ENCODE results near the gene ZNF423. TPM values are rescaled to one million over a fixed set of nuclear protein-coding genes. Genes with fewer than 3 reads are reported as not detected.

The ZNF423 gene
- total RNA-seq, 1 experiment from 2014 or later = not detected

DNA sequence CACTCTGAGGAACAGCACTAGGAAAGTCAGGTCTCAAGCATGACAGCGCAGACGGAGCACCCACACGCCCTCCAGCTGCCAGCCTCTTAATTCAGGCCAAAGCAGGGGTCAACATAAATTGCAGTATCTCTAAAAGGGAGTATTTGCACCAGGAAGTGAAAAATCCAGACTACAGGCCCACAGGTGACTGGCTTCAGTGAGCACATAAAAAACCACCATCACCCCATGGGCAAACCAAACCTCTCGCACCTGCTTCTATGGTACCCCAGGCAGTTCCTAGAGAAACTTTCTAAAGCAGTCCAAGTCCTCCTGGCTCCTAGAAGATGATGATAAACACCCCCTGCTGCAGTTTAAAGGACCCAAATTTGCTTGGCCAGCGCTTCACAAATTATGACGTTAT, 129.8 kb downstream of the ZNF423 start:
- CTCF ChIA-PET = no interaction called here
- Mint-ChIP-seq H3K36me3 (ENCODE audit: insufficient read depth, unreplicated experiment) (no peaks in the 10 kb centered on the region), H3K27ac (ENCODE audit: unreplicated experiment) (no peak overlapping the region)

DNA sequence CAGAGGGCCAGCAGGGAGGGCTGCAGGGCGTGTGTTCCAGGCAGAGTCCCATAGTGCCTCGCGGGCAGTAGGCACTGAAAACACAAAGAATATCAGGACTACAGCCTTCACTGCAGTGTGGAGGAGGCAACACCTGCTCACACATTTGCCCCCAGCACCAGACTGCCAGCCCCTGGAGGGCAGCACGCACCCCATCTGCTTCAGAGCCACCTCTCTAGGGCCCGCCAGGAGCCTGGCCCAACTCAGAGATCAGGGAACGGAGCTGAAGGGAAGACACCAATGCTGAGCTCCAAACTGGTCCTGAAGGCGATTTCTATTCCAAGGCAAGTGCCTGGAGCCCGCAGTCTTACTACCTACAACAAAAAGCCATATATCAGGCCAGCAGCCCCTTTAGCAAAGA, 130.3 kb downstream of the ZNF423 start:
- no peaks in the 10 kb centered on the region for H3K9me3 Mint-ChIP-seq (ENCODE audit: low read depth, unreplicated experiment)
- H3K4me1 Mint-ChIP-seq (ENCODE audit: low read depth, unreplicated experiment) = no peaks in the 10 kb centered on the region
- TF ChIP-seq, protein P1, sequence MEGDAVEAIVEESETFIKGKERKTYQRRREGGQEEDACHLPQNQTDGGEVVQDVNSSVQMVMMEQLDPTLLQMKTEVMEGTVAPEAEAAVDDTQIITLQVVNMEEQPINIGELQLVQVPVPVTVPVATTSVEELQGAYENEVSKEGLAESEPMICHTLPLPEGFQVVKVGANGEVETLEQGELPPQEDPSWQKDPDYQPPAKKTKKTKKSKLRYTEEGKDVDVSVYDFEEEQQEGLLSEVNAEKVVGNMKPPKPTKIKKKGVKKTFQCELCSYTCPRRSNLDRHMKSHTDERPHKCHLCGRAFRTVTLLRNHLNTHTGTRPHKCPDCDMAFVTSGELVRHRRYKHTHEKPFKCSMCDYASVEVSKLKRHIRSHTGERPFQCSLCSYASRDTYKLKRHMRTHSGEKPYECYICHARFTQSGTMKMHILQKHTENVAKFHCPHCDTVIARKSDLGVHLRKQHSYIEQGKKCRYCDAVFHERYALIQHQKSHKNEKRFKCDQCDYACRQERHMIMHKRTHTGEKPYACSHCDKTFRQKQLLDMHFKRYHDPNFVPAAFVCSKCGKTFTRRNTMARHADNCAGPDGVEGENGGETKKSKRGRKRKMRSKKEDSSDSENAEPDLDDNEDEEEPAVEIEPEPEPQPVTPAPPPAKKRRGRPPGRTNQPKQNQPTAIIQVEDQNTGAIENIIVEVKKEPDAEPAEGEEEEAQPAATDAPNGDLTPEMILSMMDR (IDR thresholded peaks at IDR 0.05; ENCODE audit: unreplicated experiment) = no peak
- no peaks in the 10 kb centered on the region for H3K36me3 Mint-ChIP-seq (ENCODE audit: insufficient read depth, unreplicated experiment)
- H3K4me3 Mint-ChIP-seq (ENCODE audit: low read depth, unreplicated experiment) = no peak overlapping the region
- no peak overlapping the region for H3K27ac Mint-ChIP-seq (ENCODE audit: unreplicated experiment)
- intact Hi-C loops (cut with micrococcal nuclease; ENCODE audit: unreplicated experiment) = no loop called here
- peaks cover 77% of the 10 kb centered on the region for H3K27me3 Mint-ChIP-seq (ENCODE audit: unreplicated experiment)
- BruUV-seq (replicated peaks) = no TSS peak
- DNase-seq = no peak
- CTCF ChIA-PET = no interaction called here

More for the DNA sequence above, 129.8 kb downstream of the ZNF423 start:
- H3K4me3 Mint-ChIP-seq (ENCODE audit: low read depth, unreplicated experiment) = no peak overlapping the region
- H3K9me3 Mint-ChIP-seq (ENCODE audit: low read depth, unreplicated experiment) = no peaks in the 10 kb centered on the region
- no peaks in the 10 kb centered on the region for H3K4me1 Mint-ChIP-seq (ENCODE audit: low read depth, unreplicated experiment)
- peaks cover 77% of the 10 kb centered on the region for H3K27me3 Mint-ChIP-seq (ENCODE audit: unreplicated experiment)
- TF ChIP-seq, protein P1 (IDR thresholded peaks at IDR 0.05; ENCODE audit: unreplicated experiment) = no peak
- intact Hi-C loops (cut with micrococcal nuclease; ENCODE audit: unreplicated experiment) = no loop called here
- DNase-seq = no peak
- no TSS peak for BruUV-seq (replicated peaks)

DNA sequence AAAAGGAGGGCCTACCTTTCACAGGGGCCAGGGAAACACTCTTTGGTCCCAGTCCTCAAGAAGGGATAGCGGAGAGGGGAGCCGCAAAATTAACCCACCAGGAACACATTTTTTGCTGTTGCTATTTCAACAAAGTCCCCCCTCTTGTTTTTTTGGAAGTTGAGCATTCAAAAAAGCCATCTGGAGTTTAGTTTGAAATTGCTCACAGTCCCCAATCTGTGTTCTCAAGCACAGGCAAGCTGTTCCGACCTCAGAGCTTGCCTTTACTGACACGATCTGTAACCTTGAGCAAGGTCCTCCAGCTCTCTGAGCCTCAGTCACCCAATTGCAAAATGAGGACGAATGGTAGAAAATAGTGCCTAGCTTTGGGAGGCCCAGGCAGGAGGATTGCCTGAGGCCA, 131.1 kb downstream of the ZNF423 start:
- H3K4me1 Mint-ChIP-seq (ENCODE audit: low read depth, unreplicated experiment) = no peaks in the 10 kb centered on the region
- peaks cover 80% of the 10 kb centered on the region for H3K27me3 Mint-ChIP-seq (ENCODE audit: unreplicated experiment)
- no TSS peak for BruUV-seq (replicated peaks)
- no peak for DNase-seq
- no peaks in the 10 kb centered on the region for H3K9me3 Mint-ChIP-seq (ENCODE audit: low read depth, unreplicated experiment)
- CTCF ChIA-PET = interaction anchor here (0.6 kb wide), 1 partner anchor 82 kb away, joined by 4 read pairs; no protein-coding TSS in a partner anchor
- H3K27ac Mint-ChIP-seq (ENCODE audit: unreplicated experiment) = no peak overlapping the region
- intact Hi-C loops (cut with micrococcal nuclease; ENCODE audit: unreplicated experiment) = no loop called here
- no peak overlapping the region for H3K4me3 Mint-ChIP-seq (ENCODE audit: low read depth, unreplicated experiment)
- no peaks in the 10 kb centered on the region for H3K36me3 Mint-ChIP-seq (ENCODE audit: insufficient read depth, unreplicated experiment)
- TF ChIP-seq, protein P1 (IDR thresholded peaks at IDR 0.05; ENCODE audit: unreplicated experiment) = no peak

DNA sequence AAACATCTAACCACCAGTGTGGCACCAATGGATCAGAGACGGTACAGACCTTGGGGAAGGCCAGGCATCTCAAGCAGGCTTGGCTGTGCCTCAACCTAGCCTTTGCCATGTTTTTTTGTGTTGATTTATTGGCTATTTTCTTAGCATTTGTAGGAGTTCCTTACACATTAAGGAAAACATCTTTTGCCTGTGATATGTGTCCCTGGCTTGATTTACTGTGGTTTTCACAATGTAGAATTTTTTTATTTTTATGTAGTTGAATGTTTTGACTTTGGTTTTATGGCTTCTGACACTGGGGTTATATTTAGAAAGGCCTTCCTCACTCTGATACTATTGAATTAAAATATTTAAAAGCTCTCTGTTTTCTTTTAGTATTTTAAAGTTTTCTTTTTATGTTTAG, 132.6 kb downstream of the ZNF423 start:
- CTCF ChIA-PET = no interaction called here
- Mint-ChIP-seq H3K4me3 (ENCODE audit: low read depth, unreplicated experiment) (no peak overlapping the region), H3K4me1 (ENCODE audit: low read depth, unreplicated experiment) (no peaks in the 10 kb centered on the region), H3K36me3 (ENCODE audit: insufficient read depth, unreplicated experiment) (no peaks in the 10 kb centered on the region), H3K27ac (ENCODE audit: unreplicated experiment) (no peak overlapping the region), H3K9me3 (ENCODE audit: low read depth, unreplicated experiment) (no peaks in the 10 kb centered on the region), H3K27me3 (ENCODE audit: unreplicated experiment) (peaks cover 93% of the 10 kb centered on the region)
- no peak for DNase-seq
- intact Hi-C loops (cut with micrococcal nuclease; ENCODE audit: unreplicated experiment) = no loop called here
- BruUV-seq (replicated peaks) = no TSS peak
- TF ChIP-seq, protein P1 (IDR thresholded peaks at IDR 0.05; ENCODE audit: unreplicated experiment) = no peak

Measured in Calu3 (cell line).